C4-2B (cell line): Measurements from ENCODE around the gene SYNGR4.

Source experiments
- ZFX ChIP-seq: fragments of 450-650 bp; IDR thresholded peaks from 2 replicates; pipeline ENCODE4 v1.6.1; 2017
- TF ChIP-seq, protein P1 (sequence below): fragments of 450-650 bp; conservative IDR thresholded peaks from 2 replicates; pipeline ENCODE4 v1.5.1; 2017; ENCODE audit warnings: mild to moderate bottlenecking

DNA sequence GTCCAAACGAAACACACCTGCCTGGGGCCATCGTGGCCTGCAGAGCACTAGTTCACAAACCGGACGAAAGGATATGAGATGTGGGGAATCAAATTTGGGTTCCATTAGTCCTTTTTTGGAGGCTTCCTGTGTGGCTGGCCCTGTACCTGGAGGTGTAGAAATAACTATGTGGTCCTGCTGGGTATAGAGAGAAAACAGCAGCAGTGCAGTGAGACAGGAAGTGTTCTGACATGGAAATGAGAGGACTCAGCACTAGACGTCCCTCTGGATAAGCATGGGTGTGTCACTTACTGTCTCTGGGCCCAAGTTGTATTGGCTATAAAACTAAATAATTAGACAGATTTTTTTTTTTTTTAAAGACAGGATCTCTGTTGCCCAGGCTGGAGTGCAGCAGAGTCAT is 14.9 kb downstream of the SYNGR4 start:
- TF ChIP-seq, protein P1, sequence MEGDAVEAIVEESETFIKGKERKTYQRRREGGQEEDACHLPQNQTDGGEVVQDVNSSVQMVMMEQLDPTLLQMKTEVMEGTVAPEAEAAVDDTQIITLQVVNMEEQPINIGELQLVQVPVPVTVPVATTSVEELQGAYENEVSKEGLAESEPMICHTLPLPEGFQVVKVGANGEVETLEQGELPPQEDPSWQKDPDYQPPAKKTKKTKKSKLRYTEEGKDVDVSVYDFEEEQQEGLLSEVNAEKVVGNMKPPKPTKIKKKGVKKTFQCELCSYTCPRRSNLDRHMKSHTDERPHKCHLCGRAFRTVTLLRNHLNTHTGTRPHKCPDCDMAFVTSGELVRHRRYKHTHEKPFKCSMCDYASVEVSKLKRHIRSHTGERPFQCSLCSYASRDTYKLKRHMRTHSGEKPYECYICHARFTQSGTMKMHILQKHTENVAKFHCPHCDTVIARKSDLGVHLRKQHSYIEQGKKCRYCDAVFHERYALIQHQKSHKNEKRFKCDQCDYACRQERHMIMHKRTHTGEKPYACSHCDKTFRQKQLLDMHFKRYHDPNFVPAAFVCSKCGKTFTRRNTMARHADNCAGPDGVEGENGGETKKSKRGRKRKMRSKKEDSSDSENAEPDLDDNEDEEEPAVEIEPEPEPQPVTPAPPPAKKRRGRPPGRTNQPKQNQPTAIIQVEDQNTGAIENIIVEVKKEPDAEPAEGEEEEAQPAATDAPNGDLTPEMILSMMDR: no peak
- no peak for TF ChIP-seq ZFX
